Central memory CD4-positive, alpha-beta T cell (primary cell): ENCODE measurements around the gene IL1B.

Experiments used
- DNase-seq: peaks from one replicate; pipeline ENCODE4 v3.0.0; 2022

Gene IL1B

GRCh38 chr2:112829101-112829960 is 7.2 kb downstream of the IL1B start:
- DNase-seq: no peak

DNA sequence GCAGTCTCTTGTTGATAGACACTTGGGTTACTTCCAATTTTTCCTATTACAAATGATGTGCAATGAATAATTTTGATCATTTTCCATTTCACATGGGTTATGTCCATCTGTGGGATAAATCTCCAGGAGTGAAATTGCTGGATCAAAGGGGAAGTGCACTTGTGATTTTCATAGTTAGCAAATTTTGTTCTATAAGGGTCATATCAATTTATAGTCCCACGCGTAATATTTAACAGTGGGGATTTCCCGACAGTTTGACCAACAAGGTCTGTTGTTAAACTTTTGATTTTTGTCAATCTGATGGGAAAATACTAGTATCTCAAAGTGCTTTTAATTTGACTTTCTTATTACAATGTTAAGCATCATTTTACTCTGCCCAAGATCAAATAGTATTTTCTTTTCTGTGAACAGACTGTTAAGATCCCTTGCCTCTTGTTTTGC is 8.3 kb downstream of the IL1B start:
- no peak for DNase-seq

DNA sequence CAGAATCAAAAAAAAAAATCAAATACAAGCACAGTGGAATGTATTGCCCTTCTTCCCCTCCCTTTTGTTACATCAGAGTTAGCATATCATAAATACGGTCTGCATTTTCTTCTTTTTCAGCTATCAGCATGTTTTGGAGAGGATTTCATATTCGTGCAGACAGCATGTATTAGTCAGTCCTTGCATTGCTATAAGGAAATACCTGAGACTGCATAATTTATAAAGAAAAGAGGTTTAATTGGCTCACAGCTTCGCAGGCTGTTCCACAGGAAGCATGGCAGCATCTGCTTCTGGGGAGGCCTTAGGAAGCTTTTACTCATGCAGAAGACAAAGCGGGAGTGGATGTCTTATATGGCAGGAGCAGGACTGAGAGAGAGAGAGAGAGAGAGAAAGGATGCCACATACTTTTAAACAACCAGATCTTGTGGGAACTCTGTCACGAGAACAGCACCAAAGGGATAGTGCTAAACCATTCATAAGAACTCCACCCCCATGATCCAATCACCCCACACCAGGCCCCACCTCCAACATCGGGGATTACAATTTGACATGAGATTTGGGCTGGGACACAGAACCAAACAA is 8.9 kb downstream of the IL1B start:
- DNase-seq: no peak

GRCh38 chr2:112827009-112827408 is 9.6 kb downstream of the IL1B start:
- no peak for DNase-seq

- no peak for DNase-seq
Measured at GRCh38 chr2:112825706-112826105, 10.9 kb downstream of the IL1B start.

DNA sequence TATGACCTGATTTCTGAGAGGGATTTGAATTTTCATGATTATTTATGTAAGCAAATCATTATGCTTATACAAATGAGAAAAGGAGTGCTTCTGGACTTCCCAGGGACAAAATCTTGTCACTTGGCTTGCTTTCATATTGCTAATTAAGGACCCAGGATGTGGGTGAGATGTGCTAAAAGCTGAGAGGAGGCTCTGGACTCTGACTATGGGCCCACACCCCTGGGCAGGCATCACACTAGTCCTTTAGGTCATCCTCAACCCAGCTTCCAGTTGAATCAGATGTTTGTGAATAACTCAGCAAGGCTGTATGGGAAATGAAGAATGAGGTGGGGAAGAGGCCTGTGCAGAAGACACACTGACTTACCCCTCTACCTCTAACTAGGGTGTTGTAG is 11.9 kb downstream of the IL1B start:
- no peak for DNase-seq

DNA sequence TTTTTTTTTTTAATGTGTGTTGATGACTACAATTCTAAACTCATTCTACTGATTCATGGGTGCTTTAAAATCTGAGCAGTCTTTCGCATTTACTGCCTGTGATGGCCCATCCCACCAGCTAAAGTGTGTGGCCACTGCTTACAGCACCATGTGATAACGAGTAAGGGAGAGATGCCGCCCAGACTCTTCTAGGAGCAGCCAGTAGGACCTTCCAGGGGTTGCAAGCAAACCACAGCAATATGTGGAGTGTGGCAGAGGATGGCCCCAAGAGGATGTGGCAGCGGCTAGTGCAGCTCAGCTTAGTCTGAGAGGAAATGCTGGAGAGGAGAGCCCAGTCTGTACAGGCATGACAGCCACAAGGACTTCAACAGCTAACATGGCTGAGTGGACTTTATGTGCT is 14.9 kb downstream of the IL1B start:
- DNase-seq: no peak

DNA sequence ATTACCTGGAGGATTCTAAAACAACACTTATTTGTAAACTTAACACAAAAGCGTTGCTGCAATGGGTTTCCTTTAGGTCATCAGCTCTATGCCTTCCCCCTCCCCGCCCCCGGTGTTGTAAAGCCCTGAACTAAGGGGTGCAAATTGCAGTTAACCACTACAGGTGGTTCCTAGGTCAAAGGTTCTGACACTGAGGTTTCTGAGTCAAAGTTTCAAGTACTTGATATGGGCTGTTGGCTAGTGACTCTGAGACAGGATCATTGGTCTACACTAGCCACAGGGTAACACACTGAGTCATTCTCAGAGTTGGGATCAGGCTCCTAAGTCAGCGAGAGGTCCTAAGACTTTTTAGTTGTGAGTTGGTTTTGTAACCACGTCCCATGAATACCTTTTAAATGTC is 15.4 kb downstream of the IL1B start:
- no peak for DNase-seq

DNA sequence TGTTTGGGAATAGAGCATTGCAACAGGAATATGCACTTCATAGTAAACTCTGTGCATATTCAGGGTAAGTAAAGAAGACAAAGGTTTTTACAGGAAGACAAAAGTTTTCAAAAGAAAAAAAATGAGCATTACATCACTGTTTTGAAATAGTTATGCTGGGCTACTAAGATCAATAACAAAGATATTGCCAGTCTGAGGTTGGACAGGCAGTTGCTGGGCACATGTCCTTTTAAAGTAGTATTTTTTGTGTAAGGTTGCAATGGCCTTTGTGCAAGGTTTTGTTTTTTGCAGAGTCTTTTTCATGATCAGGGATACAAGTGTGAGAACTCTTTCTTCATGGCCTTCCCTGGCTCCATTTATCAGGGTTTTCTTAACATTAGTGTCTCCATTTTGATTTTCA is 16.2 kb downstream of the IL1B start:
- DNase-seq: no peak

DNA sequence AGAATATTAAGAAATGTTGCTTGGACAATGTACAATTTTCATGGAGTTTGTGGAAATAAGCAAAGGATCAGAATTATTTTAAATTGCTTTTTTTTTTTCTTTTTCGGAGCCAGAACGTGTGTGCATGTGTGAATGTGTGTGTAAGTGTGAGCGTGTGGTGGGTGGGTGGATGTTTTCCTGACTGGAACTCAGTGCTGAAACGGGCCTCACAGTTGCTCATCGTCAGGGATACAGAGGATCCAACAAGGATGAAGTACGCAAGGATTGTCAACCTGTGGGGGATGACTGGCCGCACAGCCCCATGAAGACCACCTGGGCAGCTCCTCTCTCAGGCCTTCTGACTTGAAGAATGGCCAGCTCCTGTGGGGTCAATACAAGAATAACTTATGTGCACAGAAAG is 17.5 kb downstream of the IL1B start:
- no peak for DNase-seq

DNA sequence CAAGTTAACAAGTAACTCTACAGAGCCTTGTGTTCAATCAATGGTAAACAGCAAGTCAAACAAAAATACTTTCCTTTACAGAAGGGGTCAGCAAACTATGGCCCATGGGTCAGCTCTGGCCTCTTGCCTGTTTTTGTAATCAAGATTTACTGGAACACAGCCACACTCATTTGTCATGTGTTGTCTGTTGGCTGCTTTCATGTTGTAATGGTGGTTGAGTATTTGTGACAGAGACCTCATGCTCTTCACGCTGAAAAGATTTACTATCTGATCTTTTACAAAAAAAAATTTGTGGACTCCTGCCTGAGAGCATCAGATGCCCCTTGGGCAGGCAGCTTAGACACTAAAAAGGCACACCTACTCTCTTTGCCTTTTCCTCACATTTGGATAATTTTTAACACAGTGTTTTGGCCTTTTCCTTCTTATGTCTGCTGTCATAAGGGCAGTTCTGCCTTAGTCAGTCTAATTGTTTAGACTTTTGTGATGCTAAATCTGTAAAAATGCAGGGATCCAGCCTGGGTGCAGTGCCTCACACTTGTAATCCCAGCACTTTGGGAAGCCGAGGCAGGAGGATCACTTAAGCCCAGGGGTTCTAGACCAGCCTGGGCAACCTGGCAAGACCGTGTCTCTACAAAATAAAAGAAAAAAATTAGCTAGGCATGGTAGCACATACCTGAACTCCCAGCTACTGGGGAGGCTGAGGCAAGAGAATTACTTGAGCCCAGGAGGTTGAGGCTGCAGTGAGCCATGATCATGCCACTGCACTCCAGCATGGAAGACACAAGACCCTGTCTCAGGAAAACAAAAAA is 18.3 kb downstream of the IL1B start:
- DNase-seq: no peak

- DNase-seq: no peak
Measured at GRCh38 chr2:112817082-112817689, 19.4 kb downstream of the IL1B start.

DNA sequence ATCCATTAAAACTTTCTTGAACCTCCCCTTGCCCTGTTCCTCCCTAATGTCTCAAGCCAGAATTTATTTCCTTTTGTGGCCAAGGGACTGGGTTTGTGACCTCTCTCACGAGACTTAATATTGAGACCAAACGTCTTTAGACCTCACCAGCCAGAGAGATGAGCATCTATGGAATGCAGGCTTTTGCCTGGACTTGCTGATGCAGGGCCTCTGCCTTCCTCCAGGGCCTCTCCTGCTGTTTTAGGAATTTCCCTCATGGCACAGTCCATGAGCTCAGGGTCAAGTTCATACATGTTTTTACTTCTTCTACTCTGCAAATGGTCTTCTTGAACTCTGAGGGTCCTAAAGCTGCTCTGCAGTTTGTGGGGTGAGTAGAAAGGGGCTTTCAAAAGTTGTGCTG is 22.3 kb downstream of the IL1B start:
- DNase-seq: no peak

GRCh38 chr2:112813280-112813966 is 23.2 kb downstream of the IL1B start:
- DNase-seq: no peak

DNA sequence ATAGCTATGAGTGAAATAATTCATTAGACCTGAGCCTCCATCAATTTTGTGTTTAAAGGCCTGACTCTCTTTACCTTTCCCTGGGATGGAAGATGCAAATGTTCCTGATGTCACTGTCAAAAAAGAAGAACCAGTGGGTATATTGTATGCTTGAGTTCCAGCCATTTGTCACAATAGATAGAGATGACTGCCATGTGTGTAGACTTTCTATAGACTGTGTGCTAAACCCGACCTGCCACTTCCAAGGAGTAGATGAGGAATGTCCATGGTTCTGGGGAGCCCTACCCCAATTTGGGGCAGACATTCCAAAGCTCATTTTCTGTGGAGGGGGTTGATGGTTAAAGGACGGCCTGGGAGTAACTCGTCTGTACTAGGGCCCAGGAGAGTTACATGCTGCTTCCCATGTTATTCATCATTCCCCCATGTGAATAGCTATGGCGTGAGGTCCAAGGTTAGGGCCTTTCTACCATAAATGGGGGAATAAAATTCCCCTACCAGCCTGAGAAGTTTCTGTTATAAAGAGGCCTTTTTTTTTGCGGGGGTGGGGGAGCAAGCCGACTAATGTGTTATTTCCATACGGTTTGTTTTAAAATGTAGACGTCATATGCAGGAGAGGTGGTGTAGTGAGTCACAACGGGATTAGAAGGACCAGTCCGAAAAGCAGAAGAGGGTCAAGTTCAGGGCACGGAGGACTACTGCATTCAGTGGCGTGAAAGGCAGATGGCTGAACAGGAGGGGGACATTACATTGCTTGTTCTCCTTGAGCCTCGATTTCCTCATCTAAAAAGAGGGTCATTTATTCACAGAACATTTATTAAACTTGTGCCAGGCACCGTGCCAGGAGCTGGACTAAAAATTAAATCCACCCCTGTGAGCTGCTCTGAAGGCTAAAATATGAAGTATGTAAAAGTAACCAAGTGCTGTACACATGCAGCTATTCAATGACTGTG is 24.0 kb downstream of the IL1B start:
- no peak for DNase-seq

GRCh38 chr2:112811841-112812306 is 24.7 kb downstream of the IL1B start:
- no peak for DNase-seq

DNA sequence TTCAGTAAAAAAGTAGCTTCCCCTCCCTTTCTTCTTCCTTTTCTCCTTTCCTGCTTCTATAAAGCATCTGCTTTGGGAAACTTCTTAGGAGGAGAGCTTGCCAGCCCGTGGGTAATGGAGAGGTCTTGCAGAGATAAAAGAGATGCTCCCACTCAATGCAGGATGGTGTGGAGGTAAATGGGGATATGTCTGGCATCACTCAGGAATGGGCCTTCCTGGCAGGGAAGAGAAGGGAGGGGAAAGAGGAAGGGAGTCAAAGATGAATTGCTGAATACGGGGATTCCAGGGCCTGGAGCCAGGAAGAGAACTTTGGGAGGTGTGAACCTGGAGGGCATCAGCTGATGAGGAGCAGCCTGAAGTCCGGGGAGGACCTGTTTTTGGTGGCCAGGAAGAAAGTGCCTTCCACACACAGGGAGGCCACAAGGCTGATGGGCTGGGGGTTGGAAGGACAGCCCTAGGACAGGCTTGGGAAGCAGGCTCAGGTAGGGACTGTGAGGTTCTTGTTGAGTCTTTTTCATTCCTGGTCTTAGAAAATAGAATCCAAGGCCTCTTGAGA is 25.2 kb downstream of the IL1B start:
- DNase-seq: no peak

- DNase-seq: no peak
Measured at GRCh38 chr2:112809112-112809511, 27.5 kb downstream of the IL1B start.

GRCh38 chr2:112807233-112807807 is 29.3 kb downstream of the IL1B start:
- no peak for DNase-seq

DNA sequence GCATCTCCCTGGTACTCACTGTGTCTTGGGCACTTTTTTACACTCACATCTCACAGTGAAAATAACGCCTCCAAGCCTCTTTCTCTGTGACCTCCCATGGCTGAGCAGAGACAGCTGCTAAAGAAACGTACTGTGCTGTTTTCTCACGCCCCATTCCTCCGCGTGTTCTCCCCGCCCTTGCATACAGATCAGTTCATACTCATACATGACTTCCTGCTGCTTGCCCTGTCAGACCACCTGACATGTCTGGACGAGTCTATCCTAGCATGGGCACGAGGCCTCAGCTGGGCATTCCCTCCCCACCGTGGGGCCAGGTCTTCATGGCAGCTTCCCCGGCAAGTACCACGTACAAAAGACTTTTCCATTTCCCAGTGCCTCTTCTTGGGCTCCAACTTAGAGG is 31.0 kb downstream of the IL1B start:
- no peak for DNase-seq
